Mucosa of descending colon (tissue), 3 donors: ENCODE measurements around the gene LAPTM5. TPM values are rescaled to one million over a fixed set of nuclear protein-coding genes. Genes with fewer than 3 reads are reported as not detected.

Experiments
- ATAC-seq: fragments of 200-7000 bp; cut with Tn5 transposase; one replicate; pipeline ENCODE4 v1.9.1; 2020; ENCODE audit warnings: mild to moderate bottlenecking, moderate library complexity
- DNase-seq, 3 donors: peaks; one replicate each; pipeline ENCODE4 v3.0.0-alpha.2; 2020
- H3K36me3 ChIP-seq: fragments of 200-600 bp; one replicate; pipeline ENCODE4 v1.8.0; 2021; ENCODE audit warnings: low read depth, mild to moderate bottlenecking
- H3K4me1 ChIP-seq: fragments of 200-600 bp; one replicate; pipeline ENCODE4 v1.8.0; 2021; ENCODE audit warnings: low read depth, mild to moderate bottlenecking
- H3K4me3 ChIP-seq: fragments of 200-600 bp; one replicate; pipeline ENCODE4 v1.8.0; 2021; ENCODE audit warnings: mild to moderate bottlenecking
- H3K9me3 ChIP-seq: fragments of 200-600 bp; one replicate; pipeline ENCODE4 v1.8.0; 2021; ENCODE audit warnings: mild to moderate bottlenecking
- intact Hi-C, 2 donors: fragments of 100-400 bp; cut with DNase I in 1 of 2; cut with micrococcal nuclease in 1 of 2; formaldehyde crosslinking; loops; one replicate each; pipeline versions ENCODE4 v1.11.0 to v1.11.1; 2022; cut with DNase I, micrococcal nuclease
- total RNA-seq, 3 donors: library from RNA; stranded (reverse); fragmentation: NEBNext Ultra II Directional in 2 of 3; extraction: Animal tissue kit (Norgen Biotek cat#: 25700) in 2 of 3; gene quantifications; one replicate each; pipeline versions ENCODE4 v1.2.1 to v1.2.4, GENCODE V29; 2021 to 2023
- TF ChIP-seq, protein P1 (sequence below): fragments of 200-600 bp; IDR thresholded peaks from one replicate; pipeline ENCODE4 v1.8.0; 2022; ENCODE audit warnings: antibody characterized with exemption, mild to moderate bottlenecking
- donor health status: DM: no; HTN: no; CAD: no; lungs with moderate emphysema.
- donor health status: DM: no; HTN: no; CAD: no.
- donor health status: DM: no; HTN: yes; CAD: no.

The LAPTM5 gene
- total RNA-seq, 3 donors from 2014 or later: 24.1 to 71.1 (median 48.1) TPM

DNA sequence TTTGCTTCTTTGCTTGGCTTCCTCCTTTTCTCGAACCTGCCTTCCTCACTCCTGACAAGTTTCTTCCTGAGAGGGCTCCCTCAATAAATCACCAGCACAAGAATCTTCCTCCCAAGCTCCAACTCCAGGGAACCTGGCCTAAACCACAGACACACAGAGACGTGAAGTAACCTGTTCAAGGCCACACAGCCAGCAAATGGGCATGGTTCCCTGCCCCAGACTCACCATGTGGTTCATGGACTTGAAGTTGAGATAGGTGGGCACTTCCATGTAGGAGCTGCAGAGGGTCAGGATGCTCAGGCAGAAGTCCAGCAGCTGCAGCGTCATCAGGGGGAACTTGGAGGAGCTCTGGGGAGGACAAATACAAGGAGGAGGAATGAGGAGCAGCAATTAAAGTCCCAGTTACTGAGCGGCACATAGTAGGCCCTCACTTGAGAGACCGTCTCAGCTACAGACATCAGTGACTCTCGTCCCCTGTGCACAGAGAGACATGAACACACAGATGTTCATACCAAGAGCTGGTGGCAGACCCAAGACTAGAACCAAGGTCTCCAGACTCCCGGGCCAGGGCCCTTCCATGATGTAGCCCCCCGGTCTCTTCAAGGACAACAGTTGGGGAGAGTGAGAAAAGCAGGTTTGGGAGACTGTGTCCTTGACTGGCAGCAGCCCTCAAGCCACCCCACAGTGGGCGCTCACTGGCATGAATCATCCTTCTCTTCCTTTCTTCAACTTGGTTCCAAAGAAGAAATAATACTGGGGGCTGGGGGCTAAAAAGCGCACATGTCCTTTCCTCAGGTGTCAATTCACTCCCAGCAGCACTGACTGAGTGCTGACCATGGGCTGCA lies 18.6 kb downstream of the LAPTM5 start:
- Histone ChIP-seq H3K4me1 (no peaks in the 10 kb centered on the region), H3K9me3 (no peaks in the 10 kb centered on the region), H3K4me3 (no peak overlapping the region), H3K36me3 (no peaks in the 10 kb centered on the region)
- intact Hi-C loops: no loop called here
- DNase-seq (peak in 1 of 3 donors; percentile 22), ATAC-seq (no peak)
- TF ChIP-seq, protein P1, sequence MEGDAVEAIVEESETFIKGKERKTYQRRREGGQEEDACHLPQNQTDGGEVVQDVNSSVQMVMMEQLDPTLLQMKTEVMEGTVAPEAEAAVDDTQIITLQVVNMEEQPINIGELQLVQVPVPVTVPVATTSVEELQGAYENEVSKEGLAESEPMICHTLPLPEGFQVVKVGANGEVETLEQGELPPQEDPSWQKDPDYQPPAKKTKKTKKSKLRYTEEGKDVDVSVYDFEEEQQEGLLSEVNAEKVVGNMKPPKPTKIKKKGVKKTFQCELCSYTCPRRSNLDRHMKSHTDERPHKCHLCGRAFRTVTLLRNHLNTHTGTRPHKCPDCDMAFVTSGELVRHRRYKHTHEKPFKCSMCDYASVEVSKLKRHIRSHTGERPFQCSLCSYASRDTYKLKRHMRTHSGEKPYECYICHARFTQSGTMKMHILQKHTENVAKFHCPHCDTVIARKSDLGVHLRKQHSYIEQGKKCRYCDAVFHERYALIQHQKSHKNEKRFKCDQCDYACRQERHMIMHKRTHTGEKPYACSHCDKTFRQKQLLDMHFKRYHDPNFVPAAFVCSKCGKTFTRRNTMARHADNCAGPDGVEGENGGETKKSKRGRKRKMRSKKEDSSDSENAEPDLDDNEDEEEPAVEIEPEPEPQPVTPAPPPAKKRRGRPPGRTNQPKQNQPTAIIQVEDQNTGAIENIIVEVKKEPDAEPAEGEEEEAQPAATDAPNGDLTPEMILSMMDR: no peak

DNA sequence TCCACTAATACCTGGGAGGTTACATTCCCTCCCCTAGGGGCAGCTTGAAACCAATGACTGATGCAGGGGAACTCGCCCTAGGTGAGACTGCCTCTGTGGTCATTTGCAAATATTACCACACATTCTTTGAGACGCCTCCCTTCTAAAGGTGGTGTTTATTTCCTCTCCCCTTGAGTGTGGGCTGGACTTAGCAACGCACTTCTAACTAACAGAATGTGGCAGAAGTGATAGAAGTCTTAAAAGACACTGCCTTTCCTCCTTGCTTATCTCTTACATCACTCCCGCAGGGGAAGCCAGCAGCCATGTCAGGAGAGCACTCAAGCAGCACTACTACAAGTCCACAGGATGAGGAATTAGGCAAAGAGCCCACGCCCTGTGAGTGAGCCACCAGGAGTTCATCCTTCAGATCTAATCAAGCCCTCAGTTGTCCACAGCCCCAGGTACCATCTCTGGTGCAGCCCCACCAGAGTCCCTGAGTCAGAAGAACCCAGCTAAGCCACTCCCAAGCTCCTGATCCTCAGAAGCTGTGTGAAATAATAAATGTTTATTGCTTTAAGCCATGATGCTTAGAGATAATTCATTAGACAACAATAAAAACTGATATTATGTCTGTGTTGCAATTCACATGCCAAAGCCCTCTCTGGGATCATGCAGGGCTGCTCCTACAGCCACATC lies 19.4 kb downstream of the LAPTM5 start:
- TF ChIP-seq, protein P1: no peak
- ATAC-seq: no peak

DNA sequence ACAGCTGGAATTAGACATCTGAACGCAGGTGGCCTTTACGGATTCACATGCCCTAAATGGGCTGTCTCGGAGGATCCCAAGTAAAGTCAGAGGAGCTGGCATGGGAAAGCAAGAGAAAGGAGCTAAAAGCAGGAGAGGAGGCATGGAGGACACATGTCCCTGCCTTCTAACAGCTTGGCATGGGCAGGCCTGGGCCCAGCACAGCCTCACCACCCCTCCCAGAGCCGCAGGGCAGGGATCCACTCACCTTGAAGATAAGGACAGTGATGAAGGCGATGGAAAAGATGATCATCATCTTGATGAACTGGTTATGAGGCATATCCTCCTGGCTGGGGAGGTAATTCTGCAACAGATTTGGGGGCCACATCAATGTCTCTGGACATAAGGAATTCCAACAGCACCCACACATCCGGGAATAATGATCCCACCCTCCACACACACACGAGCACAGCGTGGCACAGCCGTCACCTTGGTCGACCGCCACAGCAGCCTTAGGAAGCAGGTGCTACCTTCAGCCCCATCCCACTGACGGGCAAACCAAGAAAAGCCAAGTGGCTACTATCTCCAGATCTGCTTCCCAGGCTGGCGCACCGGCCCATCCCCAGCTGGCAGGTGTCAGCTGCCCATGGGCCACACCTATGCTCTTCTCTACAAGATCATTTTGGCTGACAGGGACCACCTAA lies 20.1 kb downstream of the LAPTM5 start:
- intact Hi-C loops: no loop called here
- TF ChIP-seq, protein P1: no peak
- DNase-seq: peak in 1 of 3 donors; percentile 29
- H3K36me3 ChIP-seq: no peaks in the 10 kb centered on the region
- no peaks in the 10 kb centered on the region for H3K4me1 ChIP-seq
- no peaks in the 10 kb centered on the region for H3K9me3 ChIP-seq
- ATAC-seq: no peak
- H3K4me3 ChIP-seq: no peak overlapping the region

More for the DNA sequence above, 19.4 kb downstream of the LAPTM5 start:
- no peaks in the 10 kb centered on the region for H3K9me3 ChIP-seq
- intact Hi-C loops: no loop called here
- H3K4me3 ChIP-seq: no peak overlapping the region
- no peaks in the 10 kb centered on the region for H3K36me3 ChIP-seq
- no peaks in the 10 kb centered on the region for H3K4me1 ChIP-seq
- DNase-seq: peak in 1 of 3 donors; percentile 24

DNA sequence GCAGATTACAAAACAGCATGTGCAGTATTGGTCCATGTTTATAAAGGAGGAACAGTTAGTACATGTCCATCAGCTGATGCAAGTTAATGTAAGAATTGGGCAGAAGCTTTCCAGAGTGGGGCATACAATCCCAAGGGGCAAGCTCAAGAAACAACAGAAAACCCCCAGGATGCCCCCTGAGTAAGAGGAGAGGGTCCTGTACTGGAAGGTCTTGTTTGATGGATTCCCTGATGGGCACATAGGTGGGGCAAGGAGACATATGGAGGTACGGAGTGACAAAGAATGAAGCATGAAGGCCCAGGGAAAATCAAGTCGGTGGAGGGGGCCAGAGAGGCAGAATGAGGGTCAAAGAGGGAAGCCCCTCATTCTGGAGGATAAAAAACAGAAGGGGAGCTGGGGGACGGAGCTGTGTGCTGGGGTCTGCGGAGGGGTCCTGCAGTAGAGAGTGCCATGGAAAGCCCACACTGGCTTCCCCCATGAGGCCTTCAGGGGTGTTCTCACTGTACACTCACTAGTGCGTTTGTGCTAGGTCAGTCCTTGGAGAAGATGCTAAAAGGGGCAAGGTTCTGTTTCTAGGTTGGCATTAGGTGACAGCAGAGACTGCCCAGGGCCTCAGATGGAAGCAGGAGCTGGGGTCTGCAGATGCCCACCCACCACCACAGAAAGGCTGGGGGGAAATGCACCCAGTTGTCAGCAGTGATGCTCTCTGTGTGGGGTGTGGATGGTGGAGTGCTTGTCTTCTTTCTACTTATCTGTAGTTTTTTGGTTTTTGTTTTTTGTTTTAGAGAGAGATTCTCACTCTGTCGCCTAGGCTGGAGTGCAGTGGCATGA lies 21.7 kb downstream of the LAPTM5 start:
- intact Hi-C loops: no loop called here
- no peak for ATAC-seq

More for the DNA sequence above, 21.7 kb downstream of the LAPTM5 start:
- TF ChIP-seq, protein P1: no peak
- DNase-seq: no peak
- H3K4me1 ChIP-seq: no peaks in the 10 kb centered on the region
- H3K4me3 ChIP-seq: no peak overlapping the region
- H3K9me3 ChIP-seq: no peaks in the 10 kb centered on the region
- H3K36me3 ChIP-seq: no peaks in the 10 kb centered on the region
